HepG2 (cell line): Measurements from ENCODE around the gene ITM2B.

Experiments
- CTCF ChIP-seq: sonication (generic); formaldehyde crosslinking; IDR thresholded peaks from 2 replicates; pipeline ENCODE4 v1.5.0; 2020; ENCODE audit warnings: mild to moderate bottlenecking, missing genetic modification reagents, moderate library complexity
- FOXA3 ChIP-seq: IDR thresholded peaks from 2 replicates; pipeline ENCODE4 v1.6.1; 2016; ENCODE audit warnings: missing genetic modification reagents, missing compliant biosample characterization
- SP1 ChIP-seq, 2 experiments: fragments of 450-650 bp in 1 of 2; sonication (generic) in 1 of 2; formaldehyde crosslinking in 1 of 2; IDR thresholded peaks; 2 replicates each; pipeline versions ENCODE4 v1.4.0 to v1.6.1; 2016 to 2020; ENCODE audit warnings: missing genetic modification reagents in 1 of 2
- ZNF777 ChIP-seq: sonication (generic); formaldehyde crosslinking; IDR thresholded peaks from 2 replicates; pipeline ENCODE4 v1.4.0; 2020; ENCODE audit warnings: missing genetic modification reagents

- TF ChIP-seq CTCF (CRISPR knock-in tag): no peak
- TF ChIP-seq SP1 (IDR thresholded peaks at IDR 0.05): no peak
- TF ChIP-seq SP1 (CRISPR knock-in tag; IDR thresholded peaks at IDR 0.05): no peak
- TF ChIP-seq FOXA3 (CRISPR knock-in tag): no peak
- no peak for TF ChIP-seq ZNF777
These were observed 2.5 kb upstream of the ITM2B start for GRCh38 chr13:48230541-48230940.
